NCI-H510A treated with DMSO at 0.1 percent for 48 hours (cell line): ENCODE results near the gene PRAMEF12.
"Not testable (repeated sequence)": the region's sequence is repeated elsewhere in the genome, so short reads cannot be mapped to it uniquely, and the experiment has no call there.

Experiments
- DNase-seq: peaks from one replicate; lab custom pipeline; 2025; lab: John Stamatoyannopoulos, UW

The PRAMEF12 gene

DNA sequence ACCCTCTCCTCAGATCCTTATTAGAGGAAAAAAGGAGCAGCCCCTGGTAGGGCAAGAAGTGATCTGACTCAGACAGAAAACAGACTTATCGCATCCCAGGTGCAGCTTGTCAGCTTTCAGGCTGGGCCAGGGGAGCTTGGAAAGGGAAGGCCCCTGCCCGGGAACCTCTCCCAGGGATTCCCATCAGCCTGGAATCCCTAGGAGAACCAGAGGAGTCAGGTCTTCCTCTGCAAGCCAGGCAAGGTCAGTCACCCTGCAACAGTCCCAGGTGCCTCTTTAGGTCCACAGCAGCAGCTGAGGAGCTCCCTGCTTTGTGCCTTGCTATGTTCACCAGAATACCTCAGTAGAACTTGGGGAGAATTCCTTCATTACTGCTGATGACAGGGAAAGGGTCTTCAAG is 2.9 kb upstream of the PRAMEF12 start:
- DNase-seq, result no peak

DNA sequence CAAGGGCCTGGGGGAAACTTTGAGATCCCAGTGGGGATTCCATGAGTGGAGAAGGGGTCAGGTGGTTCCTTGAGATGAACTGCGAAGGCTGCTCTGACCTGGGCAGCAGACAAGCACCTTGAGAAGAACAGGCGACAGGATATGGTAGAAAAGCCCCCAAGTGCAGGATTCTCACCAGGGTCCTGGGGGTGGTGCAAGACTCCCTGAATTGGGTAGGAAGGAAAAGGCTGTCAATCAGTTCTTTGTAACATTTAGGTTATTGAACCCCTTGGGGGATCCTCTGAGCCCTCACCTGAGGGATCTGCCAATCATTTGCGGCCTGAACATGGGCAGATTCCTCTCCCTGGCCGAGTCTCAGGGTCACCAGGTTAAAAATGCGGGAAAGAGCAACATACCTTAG is 2.4 kb upstream of the PRAMEF12 start:
- no peak for DNase-seq

DNA sequence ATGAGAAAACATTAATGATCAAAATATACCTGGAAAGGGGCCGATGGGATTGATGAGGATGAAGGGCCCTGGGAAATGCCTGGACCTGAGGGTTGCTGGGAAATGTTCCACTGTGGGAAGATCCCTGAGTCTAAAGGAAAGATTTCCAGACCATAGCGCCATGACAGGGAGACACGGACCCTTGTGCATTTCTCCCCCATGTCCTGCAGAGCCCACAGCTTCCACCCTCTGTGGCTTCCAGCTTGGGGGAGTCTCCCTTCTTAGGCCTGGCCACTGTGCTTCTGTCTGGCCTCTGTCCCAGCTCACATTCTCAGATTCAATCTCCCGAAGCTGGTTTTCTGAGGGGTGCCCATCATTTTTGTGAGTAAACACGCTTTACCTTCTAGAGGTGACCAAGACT is 1.0 kb upstream of the PRAMEF12 start:
- no peak for DNase-seq

DNA sequence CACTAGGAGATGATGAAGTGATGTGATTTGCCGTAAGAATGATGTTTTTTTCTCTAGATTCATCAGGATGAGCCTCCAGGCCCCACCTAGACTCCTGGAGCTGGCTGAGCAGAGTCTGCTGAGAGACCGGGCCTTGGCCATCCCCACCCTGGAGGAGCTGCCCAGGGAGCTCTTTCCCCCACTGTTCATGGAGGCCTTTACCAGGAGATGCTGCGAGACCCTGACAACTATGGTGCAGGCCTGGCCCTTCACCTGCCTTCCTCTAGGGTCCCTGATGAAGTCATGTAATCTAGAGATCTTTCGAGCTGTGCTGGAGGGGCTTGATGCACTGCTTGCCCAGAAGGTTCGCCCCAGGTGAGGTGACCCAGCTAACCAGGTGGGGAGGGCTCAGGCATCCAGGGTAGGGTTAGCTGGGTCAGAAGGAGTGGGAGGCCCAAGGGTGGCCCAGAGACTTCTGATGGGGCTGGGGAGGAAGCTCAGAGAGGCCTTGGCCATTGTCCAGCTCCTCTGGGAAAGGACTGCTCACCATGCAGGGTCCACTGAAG is 1.3 kb downstream of the PRAMEF12 start:
- DNase-seq, result no peak

DNA sequence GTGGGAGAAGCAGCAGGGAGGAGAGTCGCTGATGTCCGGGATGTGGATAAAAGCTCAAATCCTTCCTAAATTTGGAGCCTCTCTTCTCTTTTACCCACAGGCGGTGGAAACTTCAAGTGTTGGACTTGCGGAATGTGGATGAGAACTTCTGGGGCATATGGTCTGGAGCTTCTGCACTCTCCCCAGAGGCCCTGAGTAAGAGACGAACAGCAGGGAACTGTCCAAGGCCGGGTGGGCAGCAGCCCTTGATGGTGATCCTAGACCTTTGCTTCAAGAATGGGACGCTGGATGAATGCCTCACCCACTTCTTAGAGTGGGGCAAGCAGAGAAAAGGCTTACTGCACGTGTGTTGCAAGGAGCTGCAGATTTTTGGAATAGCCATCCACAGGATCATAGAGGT is 1.9 kb downstream of the PRAMEF12 start:
- DNase-seq, result no peak

DNA sequence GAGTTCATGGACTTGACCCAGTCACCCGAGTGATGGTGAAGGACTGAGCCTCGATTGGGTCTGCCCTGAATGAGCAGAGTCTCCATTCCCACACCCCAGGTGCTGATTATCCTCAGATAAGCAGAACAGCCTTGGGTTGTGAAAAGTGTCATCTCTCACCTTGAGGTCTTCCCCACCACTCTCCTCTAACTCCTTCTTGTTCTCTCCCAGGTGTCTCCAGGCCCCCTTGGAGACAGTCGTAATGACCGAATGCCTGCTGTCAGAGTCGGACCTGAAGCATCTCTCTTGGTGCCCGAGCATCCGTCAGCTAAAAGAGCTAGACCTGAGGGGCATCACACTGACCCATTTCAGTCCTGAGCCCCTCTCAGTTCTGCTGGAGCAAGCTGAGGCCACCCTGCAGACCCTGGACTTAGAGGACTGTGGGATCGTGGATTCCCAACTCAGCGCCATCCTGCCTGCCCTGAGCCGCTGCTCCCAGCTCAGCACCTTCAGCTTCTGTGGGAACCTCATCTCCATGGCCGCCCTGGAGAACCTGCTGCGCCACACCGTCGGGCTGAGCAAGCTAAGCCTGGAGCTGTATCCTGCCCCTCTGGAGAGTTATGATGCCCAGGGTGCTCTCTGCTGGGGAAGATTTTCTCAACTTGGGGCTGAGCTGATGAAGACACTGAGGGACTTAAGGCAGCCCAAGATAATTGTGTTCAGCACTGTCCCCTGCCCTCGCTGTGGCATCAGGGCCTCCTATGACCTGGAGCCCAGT is 3.4 kb downstream of the PRAMEF12 start:
- DNase-seq, result no peak

DNA sequence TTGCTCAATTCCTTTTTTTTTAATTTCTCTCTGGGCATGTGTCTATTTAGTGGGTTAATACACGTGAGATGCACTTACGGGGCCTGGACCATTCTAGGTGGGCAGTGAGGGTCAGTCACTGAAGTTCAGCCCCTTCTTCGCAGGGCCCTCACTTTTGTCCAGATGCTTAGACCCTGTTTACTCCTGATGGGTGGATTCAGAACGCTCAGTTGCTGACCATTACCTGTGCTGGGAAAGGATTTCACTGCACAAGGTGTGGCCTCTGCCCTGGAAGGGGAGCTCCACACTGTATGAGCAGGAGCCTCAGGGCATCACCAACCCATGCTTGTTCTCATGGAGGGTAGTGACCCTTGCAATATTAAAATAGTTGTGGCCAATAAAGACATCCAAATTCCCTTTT is 4.5 kb downstream of the PRAMEF12 start:
- DNase-seq, result no peak

DNA sequence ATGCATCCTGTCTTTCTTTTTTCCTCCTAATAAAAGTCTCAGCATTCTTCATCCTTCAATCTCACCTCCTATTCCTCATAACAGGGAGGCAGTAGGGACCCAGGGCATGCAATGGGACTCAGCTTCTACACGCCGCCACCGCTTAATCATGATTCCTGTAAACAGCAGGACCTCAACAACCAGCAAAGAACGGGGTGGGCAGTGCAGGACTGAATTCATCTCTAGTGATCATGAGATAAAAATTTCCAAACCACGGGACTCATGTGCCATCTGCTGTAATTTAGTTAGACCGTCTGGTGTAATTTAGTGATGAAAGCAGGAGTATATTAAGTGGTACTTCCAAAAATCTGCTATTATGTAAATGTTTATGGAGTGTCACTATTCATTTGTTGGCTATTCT is 5.4 kb downstream of the PRAMEF12 start:
- DNase-seq, result no peak

DNA sequence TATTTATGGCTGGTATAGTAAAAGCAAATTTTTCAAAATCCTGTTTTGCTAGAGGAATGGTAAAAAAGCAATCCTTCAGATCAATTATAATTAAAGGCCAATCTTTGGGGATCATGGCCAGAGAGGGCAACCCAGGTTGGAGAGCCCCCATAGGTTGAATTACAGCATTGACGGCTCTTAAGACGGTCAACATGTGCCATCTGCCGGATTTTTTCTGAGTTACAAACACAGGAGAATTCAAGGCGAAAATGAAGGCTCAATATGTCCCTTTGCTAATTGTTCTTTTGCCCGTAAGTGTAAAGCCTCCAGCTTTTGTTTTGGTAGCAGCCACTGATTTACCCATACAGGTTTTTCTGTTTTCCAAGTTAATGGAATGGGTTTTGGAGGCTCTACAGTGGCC is 8.0 kb downstream of the PRAMEF12 start:
- DNase-seq, result not testable (repeated sequence)

DNA sequence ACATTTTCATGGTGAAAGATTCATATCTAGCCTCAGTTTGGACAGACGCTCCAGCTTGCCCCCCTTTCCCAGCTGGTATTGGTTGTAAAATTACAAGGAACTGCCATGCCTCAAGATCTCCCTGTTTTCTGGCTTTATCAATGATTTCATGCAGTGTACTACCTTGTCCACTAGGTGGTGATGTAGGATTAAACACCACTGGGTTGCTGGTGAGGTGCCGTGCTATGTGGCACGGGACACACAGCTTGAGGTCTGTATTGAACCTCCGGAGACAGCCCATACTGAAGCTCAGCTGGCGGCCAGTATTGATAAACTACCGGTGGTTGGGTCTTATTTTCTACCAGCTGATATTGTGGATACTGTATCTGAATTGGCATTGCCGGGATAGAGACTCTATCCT is 10.2 kb downstream of the PRAMEF12 start:
- not testable (repeated sequence) for DNase-seq

DNA sequence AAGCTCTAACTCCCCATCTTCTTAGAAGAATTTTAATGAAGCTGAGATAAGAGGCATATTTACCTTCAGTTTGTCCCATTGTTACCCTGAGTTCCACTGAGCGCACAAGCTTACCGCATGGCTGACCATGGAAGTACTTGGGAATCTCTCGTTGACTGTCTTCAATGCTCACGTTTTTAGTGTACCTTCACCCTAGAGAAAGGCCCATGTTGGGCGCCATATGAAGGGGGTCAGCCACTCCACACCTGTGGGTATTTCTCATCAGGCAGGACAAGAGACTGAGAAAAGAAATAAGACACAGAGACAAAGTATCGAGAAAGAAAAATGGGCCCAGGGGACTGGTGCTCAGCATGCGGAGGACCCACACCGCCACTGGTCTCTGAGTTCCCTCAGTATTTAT is 11.2 kb downstream of the PRAMEF12 start:
- not testable (repeated sequence) for DNase-seq

DNA sequence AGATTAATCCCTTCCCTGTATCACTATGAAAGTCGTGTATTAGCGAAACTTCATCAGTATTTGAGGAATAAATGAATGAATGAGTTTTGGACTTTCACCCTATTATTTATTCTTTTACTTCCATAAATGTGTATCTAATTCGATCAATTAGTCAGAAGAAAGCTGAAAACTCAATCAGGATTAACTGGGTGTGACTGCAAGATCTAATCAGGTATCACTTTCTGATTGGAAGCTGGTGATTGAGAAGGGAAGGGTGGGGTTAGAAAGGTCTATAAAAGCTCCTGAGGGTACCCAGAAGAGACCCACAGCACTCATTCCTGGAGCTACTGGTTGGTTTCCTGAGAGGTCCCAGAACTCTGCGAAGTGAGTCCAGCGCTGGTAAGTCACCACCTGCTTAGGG is 17.6 kb downstream of the PRAMEF12 start, which contains the start of gene PRAMEF1:
Gene PRAMEF1 (plus strand): TSS at position 301 of the 400 bp plus-strand sequence. CDS start 1,831 bp downstream, outside the sequence.
- DNase-seq, result not testable (repeated sequence)

DNA sequence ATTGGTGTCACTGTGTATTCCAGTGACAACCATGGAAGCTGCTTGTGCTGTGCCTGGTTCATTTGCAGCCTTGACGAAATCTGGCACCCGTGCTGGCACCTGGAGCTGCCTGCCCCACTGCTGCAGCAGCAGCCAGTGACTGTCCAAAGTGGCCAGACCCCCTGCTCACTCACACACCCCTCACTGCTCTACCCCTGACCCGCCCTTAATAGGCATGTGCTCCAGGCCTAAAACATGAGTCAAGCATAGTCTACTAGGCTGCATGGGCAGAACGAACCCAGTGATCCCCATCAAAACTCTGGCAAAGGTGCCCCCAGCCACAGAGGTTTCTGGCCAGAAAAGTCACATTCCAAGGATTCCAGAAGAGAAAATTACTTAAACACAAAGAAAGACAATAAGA is 25.4 kb downstream of the PRAMEF12 start:
- DNase-seq, result no peak

DNA sequence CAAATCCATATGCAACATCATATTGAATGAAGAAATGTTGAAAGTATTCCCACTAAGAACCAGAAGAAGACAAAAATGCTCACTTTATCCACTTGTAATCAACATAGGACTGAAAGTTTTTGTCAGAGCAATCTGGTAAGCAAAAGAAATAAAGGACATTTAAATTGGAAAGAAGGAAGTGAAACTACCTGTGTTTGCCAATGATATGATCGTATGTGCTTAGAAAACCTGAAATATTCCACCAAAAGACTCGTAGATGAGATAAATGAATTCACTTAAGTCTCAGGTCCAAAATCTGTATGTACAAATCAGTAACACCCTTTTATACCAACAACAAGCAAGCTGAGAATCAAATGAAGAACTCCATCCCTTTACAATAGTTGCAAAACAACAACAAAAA is 26.2 kb downstream of the PRAMEF12 start:
- DNase-seq, result no peak

DNA sequence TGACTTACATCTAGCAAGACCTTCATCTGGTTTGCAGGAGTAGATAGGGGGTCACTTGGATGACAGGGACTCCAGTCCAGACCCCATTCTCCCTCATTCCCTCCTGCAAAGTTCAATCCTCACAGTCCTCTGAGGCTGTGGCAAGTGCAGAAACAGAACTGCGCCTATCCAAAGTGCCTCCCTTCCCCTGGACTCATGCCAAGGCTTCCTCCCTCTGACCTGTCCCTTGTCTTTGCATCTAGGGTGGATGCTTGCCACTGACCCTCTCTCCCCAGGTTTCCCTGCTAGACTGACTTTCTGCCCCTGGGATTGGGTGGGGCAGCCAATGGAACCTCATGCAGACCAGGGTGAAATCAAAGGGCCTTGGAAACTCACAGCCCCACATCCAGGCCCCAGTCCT is 36.4 kb downstream of the PRAMEF12 start:
- no peak for DNase-seq

DNA sequence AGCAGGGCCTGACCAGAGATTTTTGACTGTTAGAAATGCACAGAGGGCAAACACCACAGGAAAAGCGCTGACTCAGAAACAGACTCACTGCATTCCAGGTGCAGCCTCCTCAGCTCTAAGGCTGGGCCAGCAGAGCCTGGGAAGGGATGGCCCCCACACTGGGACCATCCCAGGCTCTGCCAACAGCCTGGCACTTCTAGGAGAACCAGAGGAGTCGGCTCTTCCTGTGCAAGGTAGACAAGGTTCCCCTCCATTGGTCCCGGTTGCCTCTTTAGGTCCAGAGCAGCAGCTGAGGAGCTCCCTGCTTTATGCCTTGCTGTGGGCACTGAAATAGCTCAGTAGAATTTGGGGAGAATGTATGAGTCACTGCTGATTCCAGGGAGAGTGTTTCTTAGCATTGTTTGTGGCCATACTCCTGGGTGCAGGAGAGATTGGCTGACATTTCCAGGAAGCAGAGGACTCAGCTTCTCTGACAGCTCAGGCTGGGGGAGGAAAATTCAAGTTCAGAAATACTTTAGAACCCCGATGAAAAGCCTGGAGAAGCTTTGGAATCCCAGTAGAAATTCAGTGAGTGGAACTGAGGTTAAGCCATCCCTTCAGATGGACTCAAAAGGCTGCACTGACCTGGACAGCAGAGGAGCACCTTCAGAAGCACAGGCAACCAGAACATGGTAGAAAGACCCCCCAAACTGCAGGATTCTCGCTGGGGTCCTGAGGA is 37.3 kb downstream of the PRAMEF12 start:
- no peak for DNase-seq

DNA sequence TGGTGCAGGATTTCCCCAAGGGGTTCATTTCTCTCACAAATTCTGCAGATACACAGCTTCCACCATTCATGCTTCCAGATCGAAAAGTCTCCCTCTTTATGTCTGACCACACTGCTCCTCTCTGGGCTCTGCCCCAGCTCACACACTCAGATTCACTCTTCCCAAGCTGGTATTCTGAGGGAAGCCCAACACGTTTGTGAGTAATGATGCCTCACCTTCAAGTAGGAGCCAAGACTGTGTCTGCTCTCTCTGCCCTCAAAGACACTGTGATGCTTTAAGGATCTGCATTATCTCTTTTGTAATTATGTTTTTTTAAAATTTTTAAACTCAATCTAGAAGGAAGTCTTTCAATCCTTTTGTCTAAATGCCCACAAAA is 37.9 kb downstream of the PRAMEF12 start:
- no peak for DNase-seq

DNA sequence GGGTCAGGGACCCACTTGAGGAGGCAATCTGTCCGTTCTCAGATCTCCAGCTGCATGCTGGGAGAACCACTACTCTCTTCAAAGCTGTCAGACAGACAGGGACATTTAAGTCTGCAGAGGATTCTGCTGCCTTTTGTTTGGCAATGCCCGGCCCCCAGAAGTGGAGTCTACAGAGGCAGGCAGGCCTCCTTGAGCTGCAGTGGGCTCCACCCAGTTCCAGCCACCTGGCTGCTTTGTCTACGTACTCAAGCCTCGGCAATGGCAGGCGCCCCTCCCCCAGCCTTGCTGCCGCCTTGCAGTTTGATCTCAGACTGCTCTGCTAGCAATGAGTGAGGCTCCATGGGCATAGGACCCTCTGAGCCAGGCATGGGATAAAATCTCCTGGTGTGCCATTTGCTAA is 45.5 kb downstream of the PRAMEF12 start:
- DNase-seq, result not testable (repeated sequence)
